Panc1 (cell line): ENCODE measurements around the gene AP1B1.

Experiments used
- POLR2AphosphoS5 ChIP-seq: IDR thresholded peaks from 2 replicates; pipeline ENCODE4 v1.6.1; 2012; ENCODE audit warnings: mild to moderate bottlenecking, low read depth, low read length, moderate library complexity
- SIN3A ChIP-seq: IDR thresholded peaks from 2 replicates; pipeline ENCODE4 v1.6.1; 2012; ENCODE audit warnings: low read depth, mild to moderate bottlenecking, low read length, moderate library complexity, borderline replicate concordance; ENCODE audit not compliant: insufficient read depth
- TCF7L2 ChIP-seq: IDR thresholded peaks from 2 replicates; pipeline ENCODE4 v1.6.1; 2011; ENCODE audit warnings: mild to moderate bottlenecking, low read depth, low read length, inconsistent platforms
- TF ChIP-seq, protein P1 (sequence below): fragments of 450-650 bp; IDR thresholded peaks from 2 replicates; pipeline ENCODE4 v1.5.1; 2017; ENCODE audit warnings: mild to moderate bottlenecking
- TF ChIP-seq, protein P2 (sequence below), 2 experiments: IDR thresholded peaks; 2 replicates each; pipeline ENCODE4 v1.6.1; 2011 to 2012; ENCODE audit warnings: low read depth in 2 of 2, control low read depth in 1 of 2, low read length in 1 of 2, mild to moderate bottlenecking in 1 of 2, moderate library complexity in 1 of 2; ENCODE audit not compliant: insufficient read depth in 1 of 2

DNA sequence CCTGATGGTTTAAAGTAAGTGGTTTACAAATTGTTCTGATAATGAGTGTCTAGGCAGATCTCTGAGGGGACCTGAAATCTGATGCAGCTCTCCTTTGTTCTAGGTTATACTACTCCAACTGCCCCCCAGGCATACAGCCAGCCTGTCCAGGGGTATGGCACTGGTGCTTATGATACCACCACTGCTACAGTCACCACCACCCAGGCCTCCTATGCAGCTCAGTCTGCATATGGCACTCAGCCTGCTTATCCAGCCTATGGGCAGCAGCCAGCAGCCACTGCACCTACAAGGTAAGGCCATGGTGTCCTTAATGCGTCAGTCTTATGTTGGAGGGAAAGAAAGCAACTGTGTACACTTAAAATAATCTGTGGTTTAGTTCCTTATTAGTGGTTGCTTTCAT, 110.4 kb downstream of the AP1B1 start:
- TF ChIP-seq, protein P1, sequence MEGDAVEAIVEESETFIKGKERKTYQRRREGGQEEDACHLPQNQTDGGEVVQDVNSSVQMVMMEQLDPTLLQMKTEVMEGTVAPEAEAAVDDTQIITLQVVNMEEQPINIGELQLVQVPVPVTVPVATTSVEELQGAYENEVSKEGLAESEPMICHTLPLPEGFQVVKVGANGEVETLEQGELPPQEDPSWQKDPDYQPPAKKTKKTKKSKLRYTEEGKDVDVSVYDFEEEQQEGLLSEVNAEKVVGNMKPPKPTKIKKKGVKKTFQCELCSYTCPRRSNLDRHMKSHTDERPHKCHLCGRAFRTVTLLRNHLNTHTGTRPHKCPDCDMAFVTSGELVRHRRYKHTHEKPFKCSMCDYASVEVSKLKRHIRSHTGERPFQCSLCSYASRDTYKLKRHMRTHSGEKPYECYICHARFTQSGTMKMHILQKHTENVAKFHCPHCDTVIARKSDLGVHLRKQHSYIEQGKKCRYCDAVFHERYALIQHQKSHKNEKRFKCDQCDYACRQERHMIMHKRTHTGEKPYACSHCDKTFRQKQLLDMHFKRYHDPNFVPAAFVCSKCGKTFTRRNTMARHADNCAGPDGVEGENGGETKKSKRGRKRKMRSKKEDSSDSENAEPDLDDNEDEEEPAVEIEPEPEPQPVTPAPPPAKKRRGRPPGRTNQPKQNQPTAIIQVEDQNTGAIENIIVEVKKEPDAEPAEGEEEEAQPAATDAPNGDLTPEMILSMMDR = no peak
- TF ChIP-seq SIN3A = no peak
- no peak for TF ChIP-seq POLR2AphosphoS5
- TF ChIP-seq, protein P2, sequence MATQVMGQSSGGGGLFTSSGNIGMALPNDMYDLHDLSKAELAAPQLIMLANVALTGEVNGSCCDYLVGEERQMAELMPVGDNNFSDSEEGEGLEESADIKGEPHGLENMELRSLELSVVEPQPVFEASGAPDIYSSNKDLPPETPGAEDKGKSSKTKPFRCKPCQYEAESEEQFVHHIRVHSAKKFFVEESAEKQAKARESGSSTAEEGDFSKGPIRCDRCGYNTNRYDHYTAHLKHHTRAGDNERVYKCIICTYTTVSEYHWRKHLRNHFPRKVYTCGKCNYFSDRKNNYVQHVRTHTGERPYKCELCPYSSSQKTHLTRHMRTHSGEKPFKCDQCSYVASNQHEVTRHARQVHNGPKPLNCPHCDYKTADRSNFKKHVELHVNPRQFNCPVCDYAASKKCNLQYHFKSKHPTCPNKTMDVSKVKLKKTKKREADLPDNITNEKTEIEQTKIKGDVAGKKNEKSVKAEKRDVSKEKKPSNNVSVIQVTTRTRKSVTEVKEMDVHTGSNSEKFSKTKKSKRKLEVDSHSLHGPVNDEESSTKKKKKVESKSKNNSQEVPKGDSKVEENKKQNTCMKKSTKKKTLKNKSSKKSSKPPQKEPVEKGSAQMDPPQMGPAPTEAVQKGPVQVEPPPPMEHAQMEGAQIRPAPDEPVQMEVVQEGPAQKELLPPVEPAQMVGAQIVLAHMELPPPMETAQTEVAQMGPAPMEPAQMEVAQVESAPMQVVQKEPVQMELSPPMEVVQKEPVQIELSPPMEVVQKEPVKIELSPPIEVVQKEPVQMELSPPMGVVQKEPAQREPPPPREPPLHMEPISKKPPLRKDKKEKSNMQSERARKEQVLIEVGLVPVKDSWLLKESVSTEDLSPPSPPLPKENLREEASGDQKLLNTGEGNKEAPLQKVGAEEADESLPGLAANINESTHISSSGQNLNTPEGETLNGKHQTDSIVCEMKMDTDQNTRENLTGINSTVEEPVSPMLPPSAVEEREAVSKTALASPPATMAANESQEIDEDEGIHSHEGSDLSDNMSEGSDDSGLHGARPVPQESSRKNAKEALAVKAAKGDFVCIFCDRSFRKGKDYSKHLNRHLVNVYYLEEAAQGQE (IDR thresholded peaks at IDR 0.05; ENCODE audit: insufficient read depth in 1 of 2, low read depth in 2 of 2, low read length in 1 of 2) = no peak
- no peak for TF ChIP-seq TCF7L2
